Neural progenitor cell (in vitro differentiated cells): ENCODE results near the gene PADI3. TPM values are rescaled to one million over a fixed set of nuclear protein-coding genes. Genes with fewer than 3 reads are reported as not detected.

Experiments used
- DNase-seq: peaks from one replicate; pipeline ENCODE4 v3.0.0-alpha.2; 2016; ENCODE audit warnings: low spot score
- H2AFZ ChIP-seq: fragments of 200-600 bp; sonication (generic); replicated peaks from 2 replicates; pipeline ENCODE4 v1.6.1; 2016; ENCODE audit warnings: antibody characterized with exemption
- H3F3A ChIP-seq: fragments of 200-600 bp; sonication (generic); 2 replicates; pipeline ENCODE4 v1.6.1; 2016; ENCODE audit warnings: antibody characterized with exemption, low read depth
- H3K27ac ChIP-seq: fragments of 200-600 bp; sonication (generic); 2 replicates; pipeline ENCODE4 v1.5.1; 2016; ENCODE audit warnings: mild to moderate bottlenecking
- H3K27me3 ChIP-seq: fragments of 200-600 bp; sonication (generic); 2 replicates; pipeline ENCODE4 v1.6.1; 2016; ENCODE audit warnings: mild to moderate bottlenecking, moderate library complexity
- H3K36me3 ChIP-seq: fragments of 200-600 bp; sonication (generic); 2 replicates; pipeline ENCODE4 v1.5.1; 2016
- H3K4me1 ChIP-seq: fragments of 200-600 bp; sonication (generic); 2 replicates; pipeline ENCODE4 v1.6.1; 2016; ENCODE audit warnings: mixed run types
- H3K4me2 ChIP-seq: fragments of 200-600 bp; sonication (generic); 2 replicates; pipeline ENCODE4 v1.6.1; 2016
- H3K4me3 ChIP-seq: fragments of 200-600 bp; sonication (generic); 2 replicates; pipeline ENCODE4 v1.5.1; 2016
- H3K79me2 ChIP-seq: fragments of 200-600 bp; sonication (generic); 2 replicates; pipeline ENCODE4 v1.6.1; 2016; ENCODE audit warnings: low read depth
- H3K9ac ChIP-seq: fragments of 200-600 bp; sonication (generic); 2 replicates; pipeline ENCODE4 v1.6.1; 2016
- H3K9me3 ChIP-seq: fragments of 200-600 bp; sonication (generic); 2 replicates; pipeline ENCODE4 v1.5.1; 2016; ENCODE audit warnings: low read depth
- H4K20me1 ChIP-seq: fragments of 200-600 bp; sonication (generic); 2 replicates; pipeline ENCODE4 v1.6.1; 2016; ENCODE audit warnings: low read depth
- H3K27ac Mint-ChIP-seq: 3 replicates; pipeline ENCODE4 v1.8.0; 2021; ENCODE audit warnings: mixed read lengths
- H3K27me3 Mint-ChIP-seq: 2 replicates; pipeline ENCODE4 v1.8.0; 2022; ENCODE audit warnings: low read depth, mild to moderate bottlenecking, inconsistent platforms, moderate library complexity, mixed read lengths; ENCODE audit not compliant: insufficient read depth
- H3K36me3 Mint-ChIP-seq: 3 replicates; pipeline ENCODE4 v1.8.0; 2021; ENCODE audit warnings: mixed read lengths
- H3K4me1 Mint-ChIP-seq: 3 replicates; pipeline ENCODE4 v1.8.0; 2021; ENCODE audit warnings: mixed read lengths
- H3K4me3 Mint-ChIP-seq: 3 replicates; pipeline ENCODE4 v1.8.0; 2021; ENCODE audit warnings: mild to moderate bottlenecking, moderate library complexity, mixed read lengths
- H3K9me3 Mint-ChIP-seq: 3 replicates; pipeline ENCODE4 v1.8.0; 2020; ENCODE audit warnings: mixed read lengths
- EZH2 ChIP-seq: fragments of 200-600 bp; sonication (generic); IDR thresholded peaks from 2 replicates; pipeline ENCODE4 v1.6.1; 2017; ENCODE audit warnings: antibody characterized with exemption, mild to moderate bottlenecking, moderate library complexity
- EZH2phosphoT487 ChIP-seq: fragments of 200-600 bp; sonication (generic); IDR thresholded peaks from 2 replicates; pipeline ENCODE4 v1.6.1; 2017; ENCODE audit warnings: antibody characterized with exemption
- total RNA-seq: library from RNA; depleted of rRNA; stranded (reverse); fragments of >200 nt; gene quantifications from 2 replicates; pipeline ENCODE4 v1.2.3, GENCODE V29; 2015; ENCODE audit warnings: low replicate concordance
- TF ChIP-seq, protein P1 (sequence below): fragments of 200-600 bp; sonication (generic); IDR thresholded peaks from 2 replicates; pipeline ENCODE4 v1.5.1; 2017; ENCODE audit warnings: antibody characterized with exemption, mild to moderate bottlenecking

PADI3 gene
- total RNA-seq, 1 donor from 2014 or later, result 1.0 TPM

DNA sequence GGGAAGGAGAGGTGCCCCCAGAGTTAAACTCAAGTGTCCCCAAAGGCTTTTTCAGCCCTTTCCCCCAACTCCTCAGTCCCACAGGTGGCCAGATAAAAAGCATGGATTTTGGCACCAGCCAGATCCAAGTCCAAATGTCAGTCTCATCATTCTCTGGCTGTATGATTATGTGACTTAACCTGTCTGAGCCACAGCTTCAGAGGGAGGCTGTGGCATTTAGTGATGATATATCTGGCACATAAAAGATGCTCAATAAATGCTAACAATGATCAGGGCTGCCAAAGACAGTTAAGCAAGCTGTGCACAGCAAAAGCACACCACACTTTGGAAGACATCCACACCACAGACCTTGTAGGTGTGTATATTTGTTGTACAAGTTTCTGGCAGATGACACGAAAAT is 5.6 kb upstream of the PADI3 start:
- DNase-seq, result no peak
- no peak overlapping the region for H3K27ac ChIP-seq
- no peak overlapping the region for H3K4me2 ChIP-seq
- peaks cover 28% of the 10 kb centered on the region for H3K4me1 Mint-ChIP-seq
- no peak overlapping the region for H3K9ac ChIP-seq
- H2AFZ ChIP-seq, result no peak overlapping the region
- TF ChIP-seq EZH2phosphoT487, result no peak
- no peak overlapping the region for H3K27ac Mint-ChIP-seq
- H3K4me1 ChIP-seq, result peaks cover 35% of the 10 kb centered on the region
- no peaks in the 10 kb centered on the region for H4K20me1 ChIP-seq
- no peaks in the 10 kb centered on the region for H3K36me3 Mint-ChIP-seq
- peaks cover 9% of the 10 kb centered on the region for H3F3A ChIP-seq
- no peaks in the 10 kb centered on the region for H3K9me3 Mint-ChIP-seq
- no peaks in the 10 kb centered on the region for H3K79me2 ChIP-seq
- H3K36me3 ChIP-seq, result no peaks in the 10 kb centered on the region
- no peak overlapping the region for H3K4me3 ChIP-seq
- peaks cover 13% of the 10 kb centered on the region for H3K27me3 Mint-ChIP-seq
- no peak overlapping the region for H3K4me3 Mint-ChIP-seq
- no peaks in the 10 kb centered on the region for H3K9me3 ChIP-seq
- H3K27me3 ChIP-seq, result no peaks in the 10 kb centered on the region

DNA sequence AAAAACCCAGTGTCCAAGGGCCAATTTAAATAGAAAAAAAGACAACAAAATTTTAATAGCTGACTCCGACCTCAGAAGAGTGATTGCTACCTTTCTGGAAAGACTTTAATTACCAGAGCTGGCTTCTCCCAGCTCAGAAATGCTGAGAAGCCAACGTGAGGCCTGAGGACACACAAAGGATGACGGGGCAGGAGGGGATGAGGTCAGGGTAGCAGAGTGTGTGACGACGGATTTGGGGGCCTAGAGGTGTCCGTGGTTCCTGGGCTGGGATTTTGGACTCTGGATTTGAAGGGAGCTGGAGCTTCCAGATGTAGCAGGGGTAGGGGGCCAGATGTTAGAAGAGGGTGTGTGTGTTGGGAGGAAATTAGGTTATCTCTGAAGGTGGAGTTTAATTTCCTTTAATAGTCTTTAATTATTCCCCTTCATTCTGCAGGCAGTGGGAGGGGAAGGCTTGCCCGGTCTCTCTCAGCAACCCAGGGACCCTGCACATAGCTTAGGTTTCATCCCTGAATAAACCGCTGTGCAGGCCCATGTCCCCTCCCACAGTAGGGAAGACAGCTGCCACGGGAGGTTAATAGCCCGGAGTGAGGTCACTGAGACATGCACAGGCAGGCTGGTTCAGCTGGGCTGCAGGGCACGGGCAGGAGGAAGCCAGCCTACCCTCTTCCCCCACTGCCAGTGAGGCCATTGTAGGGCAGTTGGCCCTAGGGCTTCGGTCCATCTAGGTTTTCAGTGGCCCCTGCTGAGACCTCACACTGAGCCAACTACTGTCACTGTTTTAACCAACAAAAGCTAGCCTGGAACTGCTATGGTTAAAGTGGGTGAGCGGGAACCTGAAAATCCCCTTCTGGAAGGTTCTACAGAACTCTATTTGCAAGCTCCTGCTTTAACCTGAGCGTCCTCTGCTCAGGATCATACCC is 3.8 kb upstream of the PADI3 start:
- H3K27me3 Mint-ChIP-seq, result peaks cover 15% of the 10 kb centered on the region
- Histone ChIP-seq H3K9ac (no peak overlapping the region), H3K79me2 (no peaks in the 10 kb centered on the region), H3K36me3 (no peaks in the 10 kb centered on the region), H3F3A (peaks cover 9% of the 10 kb centered on the region), H3K4me1 (peaks cover 29% of the 10 kb centered on the region), H3K27me3 (no peaks in the 10 kb centered on the region), H3K27ac (no peak overlapping the region), H3K4me3 (no peak overlapping the region), H3K4me2 (peak overlapping the region; percentile 7), H2AFZ (peak overlapping the region; percentile 19), H4K20me1 (no peaks in the 10 kb centered on the region), H3K9me3 (no peaks in the 10 kb centered on the region)
- TF ChIP-seq EZH2 (no peak), EZH2phosphoT487 (no peak)
- TF ChIP-seq, protein P1, sequence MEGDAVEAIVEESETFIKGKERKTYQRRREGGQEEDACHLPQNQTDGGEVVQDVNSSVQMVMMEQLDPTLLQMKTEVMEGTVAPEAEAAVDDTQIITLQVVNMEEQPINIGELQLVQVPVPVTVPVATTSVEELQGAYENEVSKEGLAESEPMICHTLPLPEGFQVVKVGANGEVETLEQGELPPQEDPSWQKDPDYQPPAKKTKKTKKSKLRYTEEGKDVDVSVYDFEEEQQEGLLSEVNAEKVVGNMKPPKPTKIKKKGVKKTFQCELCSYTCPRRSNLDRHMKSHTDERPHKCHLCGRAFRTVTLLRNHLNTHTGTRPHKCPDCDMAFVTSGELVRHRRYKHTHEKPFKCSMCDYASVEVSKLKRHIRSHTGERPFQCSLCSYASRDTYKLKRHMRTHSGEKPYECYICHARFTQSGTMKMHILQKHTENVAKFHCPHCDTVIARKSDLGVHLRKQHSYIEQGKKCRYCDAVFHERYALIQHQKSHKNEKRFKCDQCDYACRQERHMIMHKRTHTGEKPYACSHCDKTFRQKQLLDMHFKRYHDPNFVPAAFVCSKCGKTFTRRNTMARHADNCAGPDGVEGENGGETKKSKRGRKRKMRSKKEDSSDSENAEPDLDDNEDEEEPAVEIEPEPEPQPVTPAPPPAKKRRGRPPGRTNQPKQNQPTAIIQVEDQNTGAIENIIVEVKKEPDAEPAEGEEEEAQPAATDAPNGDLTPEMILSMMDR, result no peak
- no peak overlapping the region for H3K4me3 Mint-ChIP-seq
- H3K27ac Mint-ChIP-seq, result peak overlapping the region; percentile 69
- peak; percentile 52 for DNase-seq
- peaks cover 24% of the 10 kb centered on the region for H3K4me1 Mint-ChIP-seq
- no peaks in the 10 kb centered on the region for H3K9me3 Mint-ChIP-seq
- no peaks in the 10 kb centered on the region for H3K36me3 Mint-ChIP-seq

DNA sequence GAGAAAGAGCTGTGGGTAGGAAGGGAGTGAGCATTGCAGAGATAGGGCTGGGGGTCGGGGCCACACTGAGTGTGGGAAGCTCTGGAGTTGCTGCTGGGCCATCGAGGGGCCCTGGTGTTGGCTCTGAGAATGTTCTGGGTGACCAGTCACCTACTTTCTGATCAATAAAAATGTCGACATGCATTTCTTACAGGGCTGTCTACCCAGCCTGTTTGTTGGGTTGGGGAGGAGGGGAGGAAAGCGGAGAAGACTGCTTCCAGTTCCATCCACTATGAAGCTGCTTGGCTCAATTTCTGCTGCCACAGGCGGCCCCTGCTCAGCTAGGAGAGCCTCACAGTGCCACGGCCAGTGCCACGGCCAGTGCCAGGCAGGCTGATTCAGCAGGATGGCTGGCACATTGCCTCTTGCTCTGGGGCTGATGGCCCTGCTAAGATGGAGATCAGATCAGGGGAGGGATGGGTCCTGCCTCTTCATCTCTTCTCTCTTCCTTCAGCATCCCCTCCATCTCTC is 3.0 kb upstream of the PADI3 start:
- H3K4me2 ChIP-seq, result no peak overlapping the region
- H3K27me3 Mint-ChIP-seq, result peaks cover 12% of the 10 kb centered on the region
- no peaks in the 10 kb centered on the region for H3K79me2 ChIP-seq
- no peaks in the 10 kb centered on the region for H3K9me3 Mint-ChIP-seq
- peaks cover 22% of the 10 kb centered on the region for H3K4me1 Mint-ChIP-seq
- peak overlapping the region; percentile 69 for H3K27ac Mint-ChIP-seq
- H3K4me3 ChIP-seq, result no peak overlapping the region
- H3K36me3 Mint-ChIP-seq, result no peaks in the 10 kb centered on the region
- H3F3A ChIP-seq, result peaks cover 9% of the 10 kb centered on the region
- TF ChIP-seq EZH2, result no peak
- H3K4me3 Mint-ChIP-seq, result no peak overlapping the region
- H2AFZ ChIP-seq, result no peak overlapping the region
- H3K27me3 ChIP-seq, result no peaks in the 10 kb centered on the region
- no peaks in the 10 kb centered on the region for H3K36me3 ChIP-seq
- H3K27ac ChIP-seq, result no peak overlapping the region
- no peak for DNase-seq
- peaks cover 22% of the 10 kb centered on the region for H3K4me1 ChIP-seq
- H3K9ac ChIP-seq, result no peak overlapping the region
- no peaks in the 10 kb centered on the region for H4K20me1 ChIP-seq
- H3K9me3 ChIP-seq, result no peaks in the 10 kb centered on the region

DNA sequence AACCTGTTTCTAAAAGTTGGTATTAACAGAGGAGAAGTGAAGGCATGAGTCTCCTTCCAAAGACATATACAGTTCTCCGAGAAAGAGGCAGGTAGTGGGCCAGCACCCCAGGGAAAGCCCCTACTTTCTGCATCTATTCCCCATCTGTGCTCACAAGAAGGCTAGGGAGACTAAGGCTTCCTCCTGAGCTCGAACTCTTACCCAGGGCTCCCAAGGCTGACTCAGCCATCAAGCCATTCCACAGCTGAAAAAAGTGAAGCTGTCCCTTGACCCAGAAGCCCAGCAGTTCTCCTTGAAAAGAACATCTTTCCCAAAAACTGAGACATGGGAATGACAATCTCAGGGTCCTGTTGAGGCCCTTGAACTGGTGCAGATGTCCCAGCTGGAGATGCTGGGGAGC is 1.9 kb upstream of the PADI3 start:
- Histone ChIP-seq H3K9ac (no peak overlapping the region), H3K9me3 (no peaks in the 10 kb centered on the region), H3K4me1 (peaks cover 18% of the 10 kb centered on the region), H3K27me3 (no peaks in the 10 kb centered on the region), H3K27ac (no peak overlapping the region), H3F3A (peaks cover 9% of the 10 kb centered on the region), H3K4me2 (no peak overlapping the region), H3K4me3 (no peak overlapping the region), H3K79me2 (no peaks in the 10 kb centered on the region), H2AFZ (no peak overlapping the region), H4K20me1 (no peaks in the 10 kb centered on the region), H3K36me3 (no peaks in the 10 kb centered on the region)
- H3K4me1 Mint-ChIP-seq, result peaks cover 21% of the 10 kb centered on the region
- H3K27ac Mint-ChIP-seq, result peak overlapping the region; percentile 46
- H3K27me3 Mint-ChIP-seq, result peaks cover 10% of the 10 kb centered on the region
- DNase-seq, result no peak
- no peak overlapping the region for H3K4me3 Mint-ChIP-seq
- H3K36me3 Mint-ChIP-seq, result no peaks in the 10 kb centered on the region
- no peaks in the 10 kb centered on the region for H3K9me3 Mint-ChIP-seq
- no peak for TF ChIP-seq EZH2phosphoT487
- TF ChIP-seq, protein P1, result no peak
- no peak for TF ChIP-seq EZH2
